HepG2 (cell line): ENCODE data around the gene MRPL37. TPM values are rescaled to one million over a fixed set of nuclear protein-coding genes. Genes with fewer than 3 reads are reported as not detected.

ENCODE experiments used
- ATAC-seq: fragments of 200-7000 bp; cut with Tn5 transposase; 3 replicates; pipeline ENCODE4 v1.9.1; 2020; ENCODE audit warnings: mild to moderate bottlenecking, moderate library complexity
- BruUV-seq: library from RNA; stranded (reverse); fragments of 400-500 nt; replicated peaks from 2 replicates; lab custom pipeline; 2021; lab: Mats Ljungman, UMichigan
- CTCF ChIA-PET: fragments of 300-600 bp; formaldehyde crosslinking; extraction: SDS; loops from one replicate; lab custom pipeline; 2021; ENCODE audit warnings: low total read pairs, inconsistent platforms, low intra/inter-chr PET ratio; lab: Yijun Ruan, JAX
- POLR2A ChIA-PET: fragments of 350-600 bp; sonication (Branson Sonifier 250); formaldehyde crosslinking; loops from one replicate; lab custom pipeline; 2020; ENCODE audit warnings: antibody characterized with exemption, inconsistent platforms; lab: Yijun Ruan, JAX
- DNase-seq: peaks from one replicate; pipeline ENCODE4 v3.0.0-alpha.2; 2015; ENCODE audit warnings: low spot score
- FAIRE-seq: peaks from 3 replicates; lab custom pipeline; 2011; peaks lifted over from hg19 to GRCh38; lab: Jason Lieb, UNC
- H2AFZ ChIP-seq: one replicate; pipeline ENCODE4 v1.6.1; 2011; ENCODE audit warnings: low read length, inconsistent platforms
- H3K27ac ChIP-seq: fragments of 300-600 bp; 3 replicates; pipeline ENCODE4 v1.8.0; 2011; ENCODE audit warnings: mixed run types, mild to moderate bottlenecking, mixed read lengths, low read length, inconsistent platforms; ENCODE audit not compliant: insufficient read depth; ENCODE audit errors: extremely low read length
- H3K27me3 ChIP-seq, 2 experiments: fragments of 200-600 bp in 1 of 2; 2 replicates in 1 of 2; 3 replicates in 1 of 2; pipeline versions ENCODE4 v1.6.0 to v1.8.0; 2011; ENCODE audit warnings: low read length in 2 of 2, mild to moderate bottlenecking in 2 of 2, moderate library complexity in 2 of 2, inconsistent platforms in 1 of 2; ENCODE audit not compliant: insufficient read depth in 2 of 2, control insufficient read depth in 1 of 2
- H3K36me3 ChIP-seq, 2 experiments: fragments of 200-600 bp in 1 of 2; replicated peaks in 1 of 2; 2 replicates in 1 of 2; 3 replicates in 1 of 2; pipeline versions ENCODE4 v1.5.1 to v1.8.0; 2011; ENCODE audit warnings: low read length in 2 of 2, inconsistent platforms in 1 of 2; ENCODE audit not compliant: insufficient read depth in 2 of 2, control insufficient read depth in 1 of 2
- H3K4me1 ChIP-seq: 2 replicates; pipeline ENCODE4 v1.5.1; 2012; ENCODE audit warnings: low read length, inconsistent platforms; ENCODE audit not compliant: insufficient read depth
- H3K4me2 ChIP-seq: 2 replicates; pipeline ENCODE4 v1.6.0; 2011; ENCODE audit warnings: low read depth, low read length, inconsistent platforms
- H3K4me3 ChIP-seq, 3 experiments: fragments of 200-600 bp in 1 of 3; sonication (generic), shearing (Covaris generic) in 1 of 3; replicated peaks in 1 of 3; 2 replicates each; pipeline ENCODE4 v1.5.1; 2011 to 2016; ENCODE audit warnings: low read length in 3 of 3, inconsistent platforms in 2 of 3, low read depth in 2 of 3, mild to moderate bottlenecking in 2 of 3, control low read depth in 1 of 3, mixed read lengths in 1 of 3; ENCODE audit not compliant: insufficient read depth in 1 of 3
- H3K79me2 ChIP-seq: one replicate; pipeline ENCODE4 v1.6.1; 2011; ENCODE audit warnings: low read length, inconsistent platforms; ENCODE audit not compliant: insufficient read depth
- H3K9ac ChIP-seq: 2 replicates; pipeline ENCODE4 v1.6.0; 2011; ENCODE audit warnings: mild to moderate bottlenecking, low read depth, low read length, inconsistent platforms; ENCODE audit not compliant: insufficient read depth
- H3K9me3 ChIP-seq: 2 replicates; pipeline ENCODE4 v1.5.1; 2012; ENCODE audit warnings: mild to moderate bottlenecking, low read length
- H4K20me1 ChIP-seq: 2 replicates; pipeline ENCODE4 v1.6.0; 2011; ENCODE audit warnings: inconsistent platforms, mild to moderate bottlenecking, low read length, moderate library complexity; ENCODE audit not compliant: insufficient read depth
- CREB3 ChIP-seq: sonication (generic); formaldehyde crosslinking; IDR thresholded peaks from 2 replicates; pipeline ENCODE4 v1.5.0; 2020; ENCODE audit warnings: missing genetic modification reagents
- EEA1 ChIP-seq: sonication (generic); formaldehyde crosslinking; IDR thresholded peaks from 2 replicates; pipeline ENCODE4 v1.5.1; 2020; ENCODE audit warnings: mild to moderate bottlenecking, missing genetic modification reagents, borderline replicate concordance
- GLI4 ChIP-seq: sonication (generic); formaldehyde crosslinking; IDR thresholded peaks from 2 replicates; pipeline ENCODE4 v1.5.1; 2020; ENCODE audit warnings: missing genetic modification reagents, mild to moderate bottlenecking, moderate library complexity, borderline replicate concordance
- MEIS2 ChIP-seq: sonication (generic); formaldehyde crosslinking; IDR thresholded peaks from 2 replicates; pipeline ENCODE4 v1.9.0; 2021; ENCODE audit warnings: mild to moderate bottlenecking, missing genetic modification reagents
- RAD51 ChIP-seq: fragments of 450-650 bp; IDR thresholded peaks from 2 replicates; pipeline ENCODE4 v1.6.1; 2016; ENCODE audit warnings: borderline replicate concordance
- ZNF160 ChIP-seq: sonication (generic); formaldehyde crosslinking; IDR thresholded peaks from 2 replicates; pipeline ENCODE4 v1.8.0; 2022; ENCODE audit warnings: mild to moderate bottlenecking, inconsistent platforms, missing genetic modification reagents
- ZNF460 ChIP-seq: sonication (generic); formaldehyde crosslinking; IDR thresholded peaks from 2 replicates; pipeline ENCODE4 v1.5.1; 2020; ENCODE audit warnings: missing genetic modification reagents, mild to moderate bottlenecking, borderline replicate concordance
- ZNF484 ChIP-seq: sonication (generic); formaldehyde crosslinking; IDR thresholded peaks from 2 replicates; pipeline ENCODE4 v1.5.1; 2020; ENCODE audit warnings: mild to moderate bottlenecking, low read depth, missing genetic modification reagents, borderline replicate concordance
- ZNF614 ChIP-seq: IDR thresholded peaks from 2 replicates; pipeline ENCODE4 v1.6.1; 2018; ENCODE audit warnings: missing biosample characterization, missing genetic modification reagents, inconsistent platforms, borderline replicate concordance
- ZNF674 ChIP-seq: sonication (generic); formaldehyde crosslinking; IDR thresholded peaks from 2 replicates; pipeline ENCODE4 v1.5.0; 2020; ENCODE audit warnings: low read depth, mild to moderate bottlenecking, missing genetic modification reagents
- ZNF75D ChIP-seq: sonication (generic); formaldehyde crosslinking; IDR thresholded peaks from 2 replicates; pipeline ENCODE4 v1.8.1; 2023; ENCODE audit warnings: missing genetic modification reagents, mild to moderate bottlenecking, borderline replicate concordance
- ZNF850 ChIP-seq: sonication (generic); formaldehyde crosslinking; conservative IDR thresholded peaks from 2 replicates; pipeline ENCODE4 v1.9.0; 2021; ENCODE audit warnings: mild to moderate bottlenecking, missing genetic modification reagents
- WGBS: methylation state at CpG from one replicate; pipeline ENCODE4 v1.1.6; 2017; ENCODE audit warnings: low lambda C conversion rate; 5-methylcytosine and 5-hydroxymethylcytosine counted together
- in situ Hi-C: cut with HindIII; loops from 2 replicates; pipeline ENCODE4 v1.10.0; 2017; ENCODE audit warnings: low pct_unique_long_range_greater_than_20kb; ENCODE audit not compliant: extremely low pct_ligation_motif_present
- intact Hi-C: fragments of 100-400 bp; cut with micrococcal nuclease; formaldehyde crosslinking; loops from one replicate; pipeline ENCODE4 v1.10.0; 2022; ENCODE audit not compliant: unreplicated experiment
- polyA plus RNA-seq, 8 experiments: library from polyadenylated mRNA; depleted of rRNA in 3 of 8; stranded (reverse) in 7 of 8; unstranded in 1 of 8; fragments of >200 nt; fragmentation: Illumina TruSeq in 4 of 8; extraction: Trizol in 4 of 8; gene quantifications; 2 replicates each; pipeline versions ENCODE4 v1.2.1 to v1.2.3, GENCODE V29; 2011 to 2016; ENCODE audit warnings: low read depth in 4 of 8, missing spikeins in 1 of 8, mixed read lengths in 1 of 8; ENCODE audit not compliant: insufficient read depth in 1 of 8
- total RNA-seq, 5 experiments: library from RNA; depleted of rRNA; stranded (reverse); fragments of >200 nt; fragmentation: Illumina TruSeq; extraction: Trizol; gene quantifications; 2 replicates each; pipeline ENCODE4 v1.2.3, GENCODE V29; 2016; ENCODE audit warnings: low read depth in 1 of 5
- TF ChIP-seq, protein P1 (sequence below): sonication (generic); formaldehyde crosslinking; IDR thresholded peaks from 2 replicates; pipeline ENCODE4 v1.4.0; 2020; ENCODE audit warnings: missing genetic modification reagents
- TF ChIP-seq, protein P2 (sequence below): sonication (generic); formaldehyde crosslinking; IDR thresholded peaks from 2 replicates; pipeline ENCODE4 v1.4.0; 2020; ENCODE audit warnings: mild to moderate bottlenecking, missing genetic modification reagents, borderline replicate concordance

Gene MRPL37
- total and polyA plus RNA-seq, 2 of the 13 experiments (the other 11 are each of a cell fraction or from before 2014, with no cell fraction given): 31.7 to 127 TPM

- no peaks in the 10 kb centered on the region for H3K27me3 ChIP-seq
- FAIRE-seq: no peak
- ChIA-PET CTCF (no interaction called here), POLR2A (interaction anchor here (0.9 to 1.5 kb wide), 4 partner anchors 16 to 104 kb away, joined by 3 to 6 read pairs (median 3); partner anchors contain the start of genes CYB5RL and MRPL37)
- ATAC-seq: no peak
- DNase-seq: no peak
- H3K4me3 ChIP-seq: no peak overlapping the region
- H4K20me1 ChIP-seq: no peaks in the 10 kb centered on the region
- no peak overlapping the region for H3K27ac ChIP-seq
- intact Hi-C loops: no loop called here
- H3K4me1 ChIP-seq: peaks cover 27% of the 10 kb centered on the region
- no peak overlapping the region for H2AFZ ChIP-seq
- no peaks in the 10 kb centered on the region for H3K9me3 ChIP-seq
- H3K36me3 ChIP-seq: peaks cover 31 to 62% of the 10 kb centered on the region in 2 experiments
- 87% methylated on average over 3 of the region's 3 CpGs for WGBS
- no peaks in the 10 kb centered on the region for H3K79me2 ChIP-seq
- in situ Hi-C loops: no loop called here
- H3K9ac ChIP-seq: no peak overlapping the region
- no peak overlapping the region for H3K4me2 ChIP-seq
- no TSS peak for BruUV-seq
- TF ChIP-seq ZNF850 (CRISPR knock-in tag) (no peak), GLI4 (CRISPR knock-in tag) (no peak), MEIS2 (CRISPR knock-in tag) (no peak), ZNF614 (CRISPR knock-in tag) (no peak), ZNF674 (no peak), ZNF484 (CRISPR knock-in tag) (no peak), ZNF75D (CRISPR knock-in tag) (no peak), EEA1 (CRISPR knock-in tag) (no peak), ZNF160 (CRISPR knock-in tag) (no peak), RAD51 (no peak), ZNF460 (CRISPR knock-in tag) (no peak), CREB3 (no peak)
- TF ChIP-seq, protein P1, sequence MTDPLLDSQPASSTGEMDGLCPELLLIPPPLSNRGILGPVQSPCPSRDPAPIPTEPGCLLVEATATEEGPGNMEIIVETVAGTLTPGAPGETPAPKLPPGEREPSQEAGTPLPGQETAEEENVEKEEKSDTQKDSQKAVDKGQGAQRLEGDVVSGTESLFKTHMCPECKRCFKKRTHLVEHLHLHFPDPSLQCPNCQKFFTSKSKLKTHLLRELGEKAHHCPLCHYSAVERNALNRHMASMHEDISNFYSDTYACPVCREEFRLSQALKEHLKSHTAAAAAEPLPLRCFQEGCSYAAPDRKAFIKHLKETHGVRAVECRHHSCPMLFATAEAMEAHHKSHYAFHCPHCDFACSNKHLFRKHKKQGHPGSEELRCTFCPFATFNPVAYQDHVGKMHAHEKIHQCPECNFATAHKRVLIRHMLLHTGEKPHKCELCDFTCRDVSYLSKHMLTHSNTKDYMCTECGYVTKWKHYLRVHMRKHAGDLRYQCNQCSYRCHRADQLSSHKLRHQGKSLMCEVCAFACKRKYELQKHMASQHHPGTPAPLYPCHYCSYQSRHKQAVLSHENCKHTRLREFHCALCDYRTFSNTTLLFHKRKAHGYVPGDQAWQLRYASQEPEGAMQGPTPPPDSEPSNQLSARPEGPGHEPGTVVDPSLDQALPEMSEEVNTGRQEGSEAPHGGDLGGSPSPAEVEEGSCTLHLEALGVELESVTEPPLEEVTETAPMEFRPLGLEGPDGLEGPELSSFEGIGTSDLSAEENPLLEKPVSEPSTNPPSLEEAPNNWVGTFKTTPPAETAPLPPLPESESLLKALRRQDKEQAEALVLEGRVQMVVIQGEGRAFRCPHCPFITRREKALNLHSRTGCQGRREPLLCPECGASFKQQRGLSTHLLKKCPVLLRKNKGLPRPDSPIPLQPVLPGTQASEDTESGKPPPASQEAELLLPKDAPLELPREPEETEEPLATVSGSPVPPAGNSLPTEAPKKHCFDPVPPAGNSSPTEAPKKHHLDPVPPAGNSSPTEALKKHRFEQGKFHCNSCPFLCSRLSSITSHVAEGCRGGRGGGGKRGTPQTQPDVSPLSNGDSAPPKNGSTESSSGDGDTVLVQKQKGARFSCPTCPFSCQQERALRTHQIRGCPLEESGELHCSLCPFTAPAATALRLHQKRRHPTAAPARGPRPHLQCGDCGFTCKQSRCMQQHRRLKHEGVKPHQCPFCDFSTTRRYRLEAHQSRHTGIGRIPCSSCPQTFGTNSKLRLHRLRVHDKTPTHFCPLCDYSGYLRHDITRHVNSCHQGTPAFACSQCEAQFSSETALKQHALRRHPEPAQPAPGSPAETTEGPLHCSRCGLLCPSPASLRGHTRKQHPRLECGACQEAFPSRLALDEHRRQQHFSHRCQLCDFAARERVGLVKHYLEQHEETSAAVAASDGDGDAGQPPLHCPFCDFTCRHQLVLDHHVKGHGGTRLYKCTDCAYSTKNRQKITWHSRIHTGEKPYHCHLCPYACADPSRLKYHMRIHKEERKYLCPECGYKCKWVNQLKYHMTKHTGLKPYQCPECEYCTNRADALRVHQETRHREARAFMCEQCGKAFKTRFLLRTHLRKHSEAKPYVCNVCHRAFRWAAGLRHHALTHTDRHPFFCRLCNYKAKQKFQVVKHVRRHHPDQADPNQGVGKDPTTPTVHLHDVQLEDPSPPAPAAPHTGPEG (CRISPR knock-in tag): no peak
- TF ChIP-seq, protein P2, sequence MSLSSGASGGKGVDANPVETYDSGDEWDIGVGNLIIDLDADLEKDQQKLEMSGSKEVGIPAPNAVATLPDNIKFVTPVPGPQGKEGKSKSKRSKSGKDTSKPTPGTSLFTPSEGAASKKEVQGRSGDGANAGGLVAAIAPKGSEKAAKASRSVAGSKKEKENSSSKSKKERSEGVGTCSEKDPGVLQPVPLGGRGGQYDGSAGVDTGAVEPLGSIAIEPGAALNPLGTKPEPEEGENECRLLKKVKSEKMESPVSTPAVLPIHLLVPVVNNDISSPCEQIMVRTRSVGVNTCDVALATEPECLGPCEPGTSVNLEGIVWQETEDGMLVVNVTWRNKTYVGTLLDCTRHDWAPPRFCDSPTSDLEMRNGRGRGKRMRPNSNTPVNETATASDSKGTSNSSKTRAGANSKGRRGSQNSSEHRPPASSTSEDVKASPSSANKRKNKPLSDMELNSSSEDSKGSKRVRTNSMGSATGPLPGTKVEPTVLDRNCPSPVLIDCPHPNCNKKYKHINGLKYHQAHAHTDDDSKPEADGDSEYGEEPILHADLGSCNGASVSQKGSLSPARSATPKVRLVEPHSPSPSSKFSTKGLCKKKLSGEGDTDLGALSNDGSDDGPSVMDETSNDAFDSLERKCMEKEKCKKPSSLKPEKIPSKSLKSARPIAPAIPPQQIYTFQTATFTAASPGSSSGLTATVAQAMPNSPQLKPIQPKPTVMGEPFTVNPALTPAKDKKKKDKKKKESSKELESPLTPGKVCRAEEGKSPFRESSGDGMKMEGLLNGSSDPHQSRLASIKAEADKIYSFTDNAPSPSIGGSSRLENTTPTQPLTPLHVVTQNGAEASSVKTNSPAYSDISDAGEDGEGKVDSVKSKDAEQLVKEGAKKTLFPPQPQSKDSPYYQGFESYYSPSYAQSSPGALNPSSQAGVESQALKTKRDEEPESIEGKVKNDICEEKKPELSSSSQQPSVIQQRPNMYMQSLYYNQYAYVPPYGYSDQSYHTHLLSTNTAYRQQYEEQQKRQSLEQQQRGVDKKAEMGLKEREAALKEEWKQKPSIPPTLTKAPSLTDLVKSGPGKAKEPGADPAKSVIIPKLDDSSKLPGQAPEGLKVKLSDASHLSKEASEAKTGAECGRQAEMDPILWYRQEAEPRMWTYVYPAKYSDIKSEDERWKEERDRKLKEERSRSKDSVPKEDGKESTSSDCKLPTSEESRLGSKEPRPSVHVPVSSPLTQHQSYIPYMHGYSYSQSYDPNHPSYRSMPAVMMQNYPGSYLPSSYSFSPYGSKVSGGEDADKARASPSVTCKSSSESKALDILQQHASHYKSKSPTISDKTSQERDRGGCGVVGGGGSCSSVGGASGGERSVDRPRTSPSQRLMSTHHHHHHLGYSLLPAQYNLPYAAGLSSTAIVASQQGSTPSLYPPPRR (CRISPR knock-in tag): no peak
Observed at GRCh38 chr1:54219688-54220003, 19.7 kb downstream of the MRPL37 start.
